ENCODE results near the gene GPC3.

DNA sequence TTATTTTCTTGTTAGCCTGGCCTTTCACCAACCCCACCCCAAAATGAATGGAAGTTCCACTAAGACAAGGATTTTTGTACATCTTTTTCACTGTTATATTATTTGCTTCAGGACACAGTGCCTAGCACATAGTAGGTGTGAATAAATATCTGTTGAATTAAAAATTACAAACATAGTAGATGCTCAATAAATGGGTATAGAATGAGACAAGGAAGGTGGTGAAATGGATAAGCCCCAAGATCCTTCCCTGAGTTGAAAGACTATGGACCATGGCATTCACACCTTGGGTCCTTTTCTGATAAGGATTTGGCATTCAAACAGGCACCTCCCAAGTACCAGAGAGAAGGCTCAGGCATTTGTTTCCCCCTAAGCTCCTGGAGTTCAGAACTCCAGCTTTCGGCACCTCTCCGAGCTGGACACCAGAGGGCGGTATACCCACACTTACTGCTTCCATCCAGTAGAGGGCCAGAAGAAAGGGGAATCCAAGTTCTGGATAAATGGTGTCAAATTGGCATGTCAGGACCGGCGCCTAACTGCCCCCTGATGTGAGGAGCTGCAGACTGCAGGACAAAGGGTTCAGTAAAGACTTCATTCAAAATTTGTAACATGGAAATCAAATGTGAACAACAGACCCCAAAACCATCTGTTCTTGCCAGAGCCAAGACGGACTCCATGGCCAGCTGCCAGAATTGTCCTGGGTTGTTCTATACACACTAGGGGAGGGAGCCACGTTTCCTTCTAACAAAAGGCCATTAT lies 193.0 kb downstream of the GPC3 start:
- TF ChIP-seq, protein P1, sequence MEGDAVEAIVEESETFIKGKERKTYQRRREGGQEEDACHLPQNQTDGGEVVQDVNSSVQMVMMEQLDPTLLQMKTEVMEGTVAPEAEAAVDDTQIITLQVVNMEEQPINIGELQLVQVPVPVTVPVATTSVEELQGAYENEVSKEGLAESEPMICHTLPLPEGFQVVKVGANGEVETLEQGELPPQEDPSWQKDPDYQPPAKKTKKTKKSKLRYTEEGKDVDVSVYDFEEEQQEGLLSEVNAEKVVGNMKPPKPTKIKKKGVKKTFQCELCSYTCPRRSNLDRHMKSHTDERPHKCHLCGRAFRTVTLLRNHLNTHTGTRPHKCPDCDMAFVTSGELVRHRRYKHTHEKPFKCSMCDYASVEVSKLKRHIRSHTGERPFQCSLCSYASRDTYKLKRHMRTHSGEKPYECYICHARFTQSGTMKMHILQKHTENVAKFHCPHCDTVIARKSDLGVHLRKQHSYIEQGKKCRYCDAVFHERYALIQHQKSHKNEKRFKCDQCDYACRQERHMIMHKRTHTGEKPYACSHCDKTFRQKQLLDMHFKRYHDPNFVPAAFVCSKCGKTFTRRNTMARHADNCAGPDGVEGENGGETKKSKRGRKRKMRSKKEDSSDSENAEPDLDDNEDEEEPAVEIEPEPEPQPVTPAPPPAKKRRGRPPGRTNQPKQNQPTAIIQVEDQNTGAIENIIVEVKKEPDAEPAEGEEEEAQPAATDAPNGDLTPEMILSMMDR (IDR thresholded peaks at IDR 0.05): peak; percentile 75 to 83
- no peak for TF ChIP-seq POLR2AphosphoS5 (IDR thresholded peaks at IDR 0.05)

All from suprapubic skin (tissue), 3 donors.